Esophagus muscularis mucosa (tissue), 4 donors: Measurements from ENCODE around the gene CCR5. TPM values are rescaled to one million over a fixed set of nuclear protein-coding genes. Genes with fewer than 3 reads are reported as not detected.

Experiments
- DNase-seq: peaks from one replicate; pipeline ENCODE4 v3.0.0-alpha.2; 2017; ENCODE audit errors: extremely low spot score
- H3K27ac ChIP-seq, 4 donors: fragments of 200-600 bp; sonication (generic); replicated peaks in 1 of 4; 1 replicate in 3 of 4; 2 replicates in 1 of 4; pipeline ENCODE4 v1.5.1; 2016 to 2019; ENCODE audit warnings: mild to moderate bottlenecking in 1 of 4
- H3K27me3 ChIP-seq, 4 donors: fragments of 200-600 bp; sonication (generic); one replicate each; pipeline versions ENCODE4 v1.5.1 to v1.6.0; 2016 to 2019
- H3K36me3 ChIP-seq, 4 donors: fragments of 200-600 bp; sonication (generic); one replicate each; pipeline ENCODE4 v1.5.1; 2016 to 2019
- H3K4me1 ChIP-seq, 4 donors: fragments of 200-600 bp; sonication (generic); one replicate each; pipeline ENCODE4 v1.5.1; 2016 to 2019
- H3K4me3 ChIP-seq, 4 donors: fragments of 200-600 bp; sonication (generic); 1 replicate in 2 of 4; 2 replicates in 2 of 4; pipeline ENCODE4 v1.5.1; 2016 to 2019; ENCODE audit warnings: mild to moderate bottlenecking in 4 of 4, moderate library complexity in 1 of 4
- H3K9me3 ChIP-seq, 4 donors: fragments of 200-600 bp; sonication (generic); 1 replicate in 3 of 4; 2 replicates in 1 of 4; pipeline ENCODE4 v1.5.1; 2016 to 2019
- EP300 ChIP-seq: sonication (generic); formaldehyde crosslinking; IDR thresholded peaks from one replicate; pipeline ENCODE4 v1.6.1; 2017; ENCODE audit warnings: antibody characterized with exemption
- POLR2A ChIP-seq: fragments of 450-650 bp; IDR thresholded peaks from one replicate; pipeline ENCODE4 v1.6.1; 2017; ENCODE audit warnings: antibody characterized with exemption, moderate library complexity, mild to moderate bottlenecking, low read depth
- POLR2AphosphoS5 ChIP-seq, 2 donors: sonication (generic); formaldehyde crosslinking; IDR thresholded peaks; one replicate each; pipeline ENCODE4 v1.6.1; 2017; ENCODE audit warnings: antibody characterized with exemption in 2 of 2
- WGBS: methylation state at CpG from one replicate; pipeline ENCODE4 v1.1.5; 2018; 5-methylcytosine and 5-hydroxymethylcytosine counted together
- intact Hi-C: fragments of 100-400 bp; cut with DNase I; formaldehyde crosslinking; loops from one replicate; pipeline ENCODE4 v1.15.1; 2023
- total RNA-seq, 4 donors: library from RNA; depleted of rRNA; stranded (reverse); fragments of >200 nt; gene quantifications; one replicate each; pipeline versions ENCODE4 v1.1.0 to v1.2.1, GENCODE V29; 2016
- TF ChIP-seq, protein P1 (sequence below), 3 experiments: fragments of 200-600 bp in 2 of 3; fragments of 450-650 bp in 1 of 3; sonication (generic) in 2 of 3; IDR thresholded peaks; one replicate each; pipeline ENCODE4 v1.5.1; 2017 to 2019; ENCODE audit warnings: antibody characterized with exemption in 3 of 3, mild to moderate bottlenecking in 2 of 3, moderate library complexity in 1 of 3

CCR5 gene
- total RNA-seq, 4 donors from 2014 or later, result 0.39 to 3.0 (median 0.44) TPM

- WGBS, result 84% methylated on average over 4 of the region's 4 CpGs
- peaks cover 0 to 23% (median 0%) of the 10 kb centered on the region in 4 donors for H3K27me3 ChIP-seq
- H3K27ac ChIP-seq, result no peak overlapping the region
- DNase-seq, result no peak
- intact Hi-C loops, result no loop called here
- H3K4me3 ChIP-seq, result no peak overlapping the region
- H3K9me3 ChIP-seq, result no peaks in the 10 kb centered on the region
- H3K4me1 ChIP-seq, result peaks cover 0 to 16% (median 6%) of the 10 kb centered on the region in 4 donors
- TF ChIP-seq POLR2AphosphoS5 (IDR thresholded peaks at IDR 0.05) (no peak), EP300 (no peak), POLR2A (no peak)
- TF ChIP-seq, protein P1, sequence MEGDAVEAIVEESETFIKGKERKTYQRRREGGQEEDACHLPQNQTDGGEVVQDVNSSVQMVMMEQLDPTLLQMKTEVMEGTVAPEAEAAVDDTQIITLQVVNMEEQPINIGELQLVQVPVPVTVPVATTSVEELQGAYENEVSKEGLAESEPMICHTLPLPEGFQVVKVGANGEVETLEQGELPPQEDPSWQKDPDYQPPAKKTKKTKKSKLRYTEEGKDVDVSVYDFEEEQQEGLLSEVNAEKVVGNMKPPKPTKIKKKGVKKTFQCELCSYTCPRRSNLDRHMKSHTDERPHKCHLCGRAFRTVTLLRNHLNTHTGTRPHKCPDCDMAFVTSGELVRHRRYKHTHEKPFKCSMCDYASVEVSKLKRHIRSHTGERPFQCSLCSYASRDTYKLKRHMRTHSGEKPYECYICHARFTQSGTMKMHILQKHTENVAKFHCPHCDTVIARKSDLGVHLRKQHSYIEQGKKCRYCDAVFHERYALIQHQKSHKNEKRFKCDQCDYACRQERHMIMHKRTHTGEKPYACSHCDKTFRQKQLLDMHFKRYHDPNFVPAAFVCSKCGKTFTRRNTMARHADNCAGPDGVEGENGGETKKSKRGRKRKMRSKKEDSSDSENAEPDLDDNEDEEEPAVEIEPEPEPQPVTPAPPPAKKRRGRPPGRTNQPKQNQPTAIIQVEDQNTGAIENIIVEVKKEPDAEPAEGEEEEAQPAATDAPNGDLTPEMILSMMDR (IDR thresholded peaks at IDR 0.05), result no peak
- H3K36me3 ChIP-seq, result no peaks in the 10 kb centered on the region
These were observed 13.8 kb upstream of the CCR5 start for GRCh38 chr3:46356909-46357308.

DNA sequence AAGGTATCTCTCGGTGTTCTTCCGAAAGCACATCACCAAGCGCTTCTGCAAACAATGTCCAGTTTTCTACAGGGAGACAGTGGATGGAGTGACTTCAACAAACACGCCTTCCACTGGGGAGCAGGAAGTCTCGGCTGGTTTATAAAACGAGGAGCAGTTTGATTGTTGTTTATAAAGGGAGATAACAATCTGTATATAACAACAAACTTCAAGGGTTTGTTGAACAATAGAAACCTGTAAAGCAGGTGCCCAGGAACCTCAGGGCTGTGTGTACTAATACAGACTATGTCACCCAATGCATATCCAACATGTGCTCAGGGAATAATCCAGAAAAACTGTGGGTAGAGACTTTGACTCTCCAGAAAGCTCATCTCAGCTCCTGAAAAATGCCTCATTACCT is 12.3 kb upstream of the CCR5 start:
- intact Hi-C loops, result no loop called here
- no peak for DNase-seq
- TF ChIP-seq, protein P1 (IDR thresholded peaks at IDR 0.05), result no peak
- TF ChIP-seq POLR2AphosphoS5 (IDR thresholded peaks at IDR 0.05) (no peak), POLR2A (no peak), EP300 (no peak)
- Histone ChIP-seq H3K36me3 (no peaks in the 10 kb centered on the region), H3K4me1 (peaks cover 0 to 16% (median 6%) of the 10 kb centered on the region in 4 donors), H3K9me3 (no peaks in the 10 kb centered on the region), H3K27me3 (peaks cover 0 to 14% (median 0%) of the 10 kb centered on the region in 4 donors), H3K4me3 (no peak overlapping the region), H3K27ac (no peak overlapping the region)
- 85% methylated on average over 6 of the region's 6 CpGs for WGBS

GRCh38 chr3:46359733-46360493 is 10.8 kb upstream of the CCR5 start:
- Histone ChIP-seq H3K4me3 (no peak overlapping the region), H3K9me3 (no peaks in the 10 kb centered on the region), H3K4me1 (peaks cover 0 to 16% (median 6%) of the 10 kb centered on the region in 4 donors), H3K36me3 (no peaks in the 10 kb centered on the region), H3K27me3 (peaks cover 0 to 8% (median 0%) of the 10 kb centered on the region in 4 donors), H3K27ac (peak overlapping the region in 3 of 4 donors; percentile 43 to 49 (median 46))
- 31% methylated on average over 11 of the region's 11 CpGs for WGBS
- DNase-seq, result no peak
- intact Hi-C loops, result no loop called here
- TF ChIP-seq EP300, result no peak
- no peak for TF ChIP-seq POLR2A
- TF ChIP-seq, protein P1 (IDR thresholded peaks at IDR 0.05), result no peak
- TF ChIP-seq POLR2AphosphoS5 (IDR thresholded peaks at IDR 0.05), result no peak

DNA sequence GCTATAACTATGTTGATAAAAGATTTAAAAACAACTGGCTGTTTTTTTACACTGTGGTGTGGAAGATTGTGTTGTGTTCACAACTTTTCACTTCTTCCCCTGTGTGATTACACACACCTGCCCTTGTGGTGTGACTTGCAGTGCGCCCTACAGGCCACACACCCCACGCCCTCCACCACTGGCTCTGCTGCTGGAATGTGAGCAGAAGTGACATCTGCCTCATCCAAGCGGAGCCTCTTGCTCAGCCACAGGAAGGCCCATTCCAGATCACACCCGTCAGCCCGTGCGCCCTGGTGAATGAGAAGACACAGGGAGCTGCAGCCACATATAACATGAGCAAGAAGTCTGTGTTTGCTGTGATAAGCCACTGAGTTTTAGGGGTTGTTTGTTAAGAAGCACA is 9.8 kb upstream of the CCR5 start:
- Histone ChIP-seq H3K9me3 (no peaks in the 10 kb centered on the region), H3K4me1 (peaks cover 0 to 16% (median 6%) of the 10 kb centered on the region in 4 donors), H3K4me3 (no peak overlapping the region), H3K36me3 (no peaks in the 10 kb centered on the region), H3K27me3 (peaks cover 0 to 2% (median 0%) of the 10 kb centered on the region in 4 donors), H3K27ac (no peak overlapping the region)
- 75% methylated on average over 6 of the region's 6 CpGs for WGBS
- intact Hi-C loops, result no loop called here
- no peak for DNase-seq
- TF ChIP-seq POLR2A (no peak), EP300 (no peak)
- TF ChIP-seq, protein P1 (IDR thresholded peaks at IDR 0.05), result no peak
